ENCODE measurements around the gene MKX. TPM values are rescaled to one million over a fixed set of nuclear protein-coding genes. Genes with fewer than 3 reads are reported as not detected.

Gene MKX
- total RNA-seq, 3 donors from 2014 or later: 1.4 to 2.3 (median 1.8) TPM

GRCh38 chr10:27716521-27716920, 29.1 kb downstream of the MKX start:
- Histone ChIP-seq H3K9me3 (no peaks in the 10 kb centered on the region), H3K27ac (no peak overlapping the region), H3K4me1 (no peaks in the 10 kb centered on the region), H3K36me3 (no peaks in the 10 kb centered on the region), H3K4me3 (no peak overlapping the region), H3K27me3 (peaks cover 0 to 9% of the 10 kb centered on the region in 2 donors)
- no peak for TF ChIP-seq CTCF (IDR thresholded peaks at IDR 0.05)
- no peak for TF ChIP-seq POLR2A (IDR thresholded peaks at IDR 0.05)
- TF ChIP-seq POLR2AphosphoS5 (IDR thresholded peaks at IDR 0.05): no peak
- intact Hi-C loops (cut with DNase I; ENCODE audit: low total_unique reads): no loop called here
- no peak for DNase-seq (ENCODE audit: low spot score in 2 of 2)

GRCh38 chr10:27715505-27715904, 30.1 kb downstream of the MKX start:
- Histone ChIP-seq H3K27ac (no peak overlapping the region), H3K27me3 (peaks cover 0 to 9% of the 10 kb centered on the region in 2 donors), H3K36me3 (no peaks in the 10 kb centered on the region), H3K4me1 (no peaks in the 10 kb centered on the region), H3K4me3 (no peak overlapping the region), H3K9me3 (no peaks in the 10 kb centered on the region)
- no peak for DNase-seq (ENCODE audit: low spot score in 2 of 2)
- no peak for TF ChIP-seq POLR2AphosphoS5 (IDR thresholded peaks at IDR 0.05)
- TF ChIP-seq CTCF (IDR thresholded peaks at IDR 0.05): no peak
- TF ChIP-seq POLR2A (IDR thresholded peaks at IDR 0.05): no peak
- intact Hi-C loops (cut with DNase I; ENCODE audit: low total_unique reads): no loop called here

- Histone ChIP-seq H3K36me3 (no peaks in the 10 kb centered on the region), H3K4me3 (no peak overlapping the region), H3K27ac (no peak overlapping the region), H3K9me3 (no peaks in the 10 kb centered on the region), H3K4me1 (no peaks in the 10 kb centered on the region), H3K27me3 (peaks cover 0 to 9% of the 10 kb centered on the region in 2 donors)
- no peak for DNase-seq (ENCODE audit: low spot score in 2 of 2)
- intact Hi-C loops (cut with DNase I; ENCODE audit: low total_unique reads): no loop called here
- TF ChIP-seq POLR2AphosphoS5 (IDR thresholded peaks at IDR 0.05): no peak
- no peak for TF ChIP-seq CTCF (IDR thresholded peaks at IDR 0.05)
- TF ChIP-seq POLR2A (IDR thresholded peaks at IDR 0.05): no peak
Observed at GRCh38 chr10:27714349-27714748, 31.3 kb downstream of the MKX start.

- intact Hi-C loops (cut with DNase I; ENCODE audit: low total_unique reads): no loop called here
- peaks cover 0 to 9% of the 10 kb centered on the region in 2 donors for H3K27me3 ChIP-seq
- TF ChIP-seq POLR2A (IDR thresholded peaks at IDR 0.05) (no peak), CTCF (IDR thresholded peaks at IDR 0.05) (no peak), POLR2AphosphoS5 (IDR thresholded peaks at IDR 0.05) (no peak)
- H3K4me3 ChIP-seq: no peak overlapping the region
- no peaks in the 10 kb centered on the region for H3K36me3 ChIP-seq
- no peak for DNase-seq (ENCODE audit: low spot score in 2 of 2)
- no peaks in the 10 kb centered on the region for H3K4me1 ChIP-seq
- no peak overlapping the region for H3K27ac ChIP-seq
- H3K9me3 ChIP-seq: no peaks in the 10 kb centered on the region
Observed at GRCh38 chr10:27713941-27714340, 31.7 kb downstream of the MKX start.

- no peak for DNase-seq (ENCODE audit: low spot score in 2 of 2)
- Histone ChIP-seq H3K4me1 (no peaks in the 10 kb centered on the region), H3K9me3 (no peaks in the 10 kb centered on the region), H3K27me3 (peaks cover 0 to 6% of the 10 kb centered on the region in 2 donors), H3K27ac (no peak overlapping the region), H3K4me3 (no peak overlapping the region), H3K36me3 (no peaks in the 10 kb centered on the region)
- intact Hi-C loops (cut with DNase I; ENCODE audit: low total_unique reads): no loop called here
- TF ChIP-seq POLR2A (IDR thresholded peaks at IDR 0.05): no peak
- TF ChIP-seq POLR2AphosphoS5 (IDR thresholded peaks at IDR 0.05): no peak
- no peak for TF ChIP-seq CTCF (IDR thresholded peaks at IDR 0.05)
Observed at GRCh38 chr10:27710014-27710413, 35.6 kb downstream of the MKX start.

All from breast epithelium (tissue), 4 donors.